ENCODE measurements around the gene RNF148. TPM values are rescaled to one million over a fixed set of nuclear protein-coding genes. Genes with fewer than 3 reads are reported as not detected.

RNF148 gene
- total and polyA plus RNA-seq, 2 of the 8 experiments (the other 6 are each of a cell fraction or from before 2014, with no cell fraction given): 0.27 to 0.45 TPM

- TF ChIP-seq NANOG (IDR thresholded peaks at IDR 0.05; ENCODE audit: insufficient read depth, low read depth, low read length, poor library complexity, severe bottlenecking) (no peak), RAD21 (IDR thresholded peaks at IDR 0.05 in 1 of 2, conservative IDR thresholded peaks at IDR 0.05 in 1 of 2; ENCODE audit: low read depth in 2 of 2, low read length in 2 of 2) (no peak), FOSL1 (IDR thresholded peaks at IDR 0.05; ENCODE audit: insufficient read depth, low read depth, low read length) (no peak), GABPA (IDR thresholded peaks at IDR 0.05; ENCODE audit: borderline replicate concordance, insufficient read depth, low read length) (no peak), POLR2AphosphoS5 (IDR thresholded peaks at IDR 0.05; ENCODE audit: low read depth, low read length) (no peak)
Observed at GRCh38 chr7:122702872-122703510, at the start of gene RNF148 (continued).

Measured in H1 (cell line).